Colonic mucosa (tissue), 4 donors: ENCODE results near the gene TOR4A. TPM values are rescaled to one million over a fixed set of nuclear protein-coding genes. Genes with fewer than 3 reads are reported as not detected.

Source experiments
- DNase-seq: peaks from one replicate; pipeline ENCODE4 v3.0.0-alpha.2; 2020
- H3K27ac ChIP-seq: fragments of 200-600 bp; one replicate; pipeline ENCODE4 v1.8.0; 2021
- H3K27me3 ChIP-seq: fragments of 200-600 bp; one replicate; pipeline ENCODE4 v1.8.0; 2021
- H3K36me3 ChIP-seq: fragments of 200-600 bp; one replicate; pipeline ENCODE4 v1.8.0; 2021
- H3K4me1 ChIP-seq: fragments of 200-600 bp; one replicate; pipeline ENCODE4 v1.8.0; 2021; ENCODE audit warnings: mild to moderate bottlenecking
- H3K4me3 ChIP-seq: fragments of 200-600 bp; one replicate; pipeline ENCODE4 v1.8.0; 2021
- H3K9ac ChIP-seq, 2 donors: one replicate each; pipeline ENCODE4 v1.7.0; 2013; ENCODE audit warnings: control low read depth in 2 of 2, low read depth in 2 of 2, low read length in 2 of 2
- H3K9me3 ChIP-seq: fragments of 200-600 bp; one replicate; pipeline ENCODE4 v1.8.0; 2021
- intact Hi-C: fragments of 100-400 bp; cut with DNase I; formaldehyde crosslinking; loops from one replicate; pipeline ENCODE4 v1.14.1; 2022
- total RNA-seq, 2 donors: library from RNA; stranded (reverse); fragmentation: NEBNext Ultra II Directional in 1 of 2; extraction: Animal tissue kit (Norgen Biotek cat#: 25700) in 1 of 2; gene quantifications; one replicate each; pipeline ENCODE4 v1.2.1, GENCODE V29; 2021
- TF ChIP-seq, protein P1 (sequence below): fragments of 200-600 bp; IDR thresholded peaks from one replicate; pipeline ENCODE4 v1.8.0; 2022; ENCODE audit warnings: antibody characterized with exemption, mild to moderate bottlenecking
- donor health status: healthy.
- donor health status: DM: no; HTN: no; CAD: no.
- donor health status: DM: no; HTN: no; CAD: no.

TOR4A gene
- total RNA-seq, 2 donors from 2014 or later, result 57.1 to 63.9 TPM

DNA sequence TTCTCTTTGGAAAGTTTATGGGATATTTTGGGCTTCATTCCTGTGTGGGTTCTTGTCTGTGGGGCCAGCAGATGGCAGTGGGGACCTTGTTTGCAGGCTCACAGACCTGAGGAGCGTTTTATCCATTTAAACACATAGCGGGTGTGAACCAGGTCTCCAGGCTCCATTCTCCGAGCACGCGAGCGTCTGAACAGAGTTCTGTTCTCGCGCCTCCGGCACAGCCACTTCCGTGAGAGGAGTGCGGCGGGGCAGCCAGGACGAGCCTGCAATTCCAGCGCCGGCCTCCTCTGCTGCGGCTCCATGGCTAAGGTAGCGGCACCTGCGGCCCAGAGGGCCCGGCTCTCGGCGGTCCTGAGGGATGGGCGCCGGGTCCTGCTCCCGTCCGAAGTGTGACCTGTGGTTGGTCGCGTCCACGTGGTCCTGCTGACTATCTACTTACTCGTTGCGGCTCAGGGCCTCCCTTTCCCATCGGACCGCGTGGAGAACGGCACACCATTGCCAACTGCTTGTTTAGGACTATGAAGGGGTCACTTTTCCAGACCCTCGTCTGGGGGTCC, 17.2 kb downstream of the TOR4A start:
- H3K27me3 ChIP-seq, result peaks cover 14% of the 10 kb centered on the region
- H3K9me3 ChIP-seq, result no peaks in the 10 kb centered on the region
- H3K9ac ChIP-seq, result peak overlapping the region; percentile 69 to 81
- no peaks in the 10 kb centered on the region for H3K4me1 ChIP-seq
- H3K27ac ChIP-seq, result peak overlapping the region; percentile 97
- no peaks in the 10 kb centered on the region for H3K36me3 ChIP-seq
- H3K4me3 ChIP-seq, result peak overlapping the region; percentile 41
- TF ChIP-seq, protein P1, sequence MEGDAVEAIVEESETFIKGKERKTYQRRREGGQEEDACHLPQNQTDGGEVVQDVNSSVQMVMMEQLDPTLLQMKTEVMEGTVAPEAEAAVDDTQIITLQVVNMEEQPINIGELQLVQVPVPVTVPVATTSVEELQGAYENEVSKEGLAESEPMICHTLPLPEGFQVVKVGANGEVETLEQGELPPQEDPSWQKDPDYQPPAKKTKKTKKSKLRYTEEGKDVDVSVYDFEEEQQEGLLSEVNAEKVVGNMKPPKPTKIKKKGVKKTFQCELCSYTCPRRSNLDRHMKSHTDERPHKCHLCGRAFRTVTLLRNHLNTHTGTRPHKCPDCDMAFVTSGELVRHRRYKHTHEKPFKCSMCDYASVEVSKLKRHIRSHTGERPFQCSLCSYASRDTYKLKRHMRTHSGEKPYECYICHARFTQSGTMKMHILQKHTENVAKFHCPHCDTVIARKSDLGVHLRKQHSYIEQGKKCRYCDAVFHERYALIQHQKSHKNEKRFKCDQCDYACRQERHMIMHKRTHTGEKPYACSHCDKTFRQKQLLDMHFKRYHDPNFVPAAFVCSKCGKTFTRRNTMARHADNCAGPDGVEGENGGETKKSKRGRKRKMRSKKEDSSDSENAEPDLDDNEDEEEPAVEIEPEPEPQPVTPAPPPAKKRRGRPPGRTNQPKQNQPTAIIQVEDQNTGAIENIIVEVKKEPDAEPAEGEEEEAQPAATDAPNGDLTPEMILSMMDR, result no peak
- peak; percentile 28 for DNase-seq
- intact Hi-C loops, result no loop called here

DNA sequence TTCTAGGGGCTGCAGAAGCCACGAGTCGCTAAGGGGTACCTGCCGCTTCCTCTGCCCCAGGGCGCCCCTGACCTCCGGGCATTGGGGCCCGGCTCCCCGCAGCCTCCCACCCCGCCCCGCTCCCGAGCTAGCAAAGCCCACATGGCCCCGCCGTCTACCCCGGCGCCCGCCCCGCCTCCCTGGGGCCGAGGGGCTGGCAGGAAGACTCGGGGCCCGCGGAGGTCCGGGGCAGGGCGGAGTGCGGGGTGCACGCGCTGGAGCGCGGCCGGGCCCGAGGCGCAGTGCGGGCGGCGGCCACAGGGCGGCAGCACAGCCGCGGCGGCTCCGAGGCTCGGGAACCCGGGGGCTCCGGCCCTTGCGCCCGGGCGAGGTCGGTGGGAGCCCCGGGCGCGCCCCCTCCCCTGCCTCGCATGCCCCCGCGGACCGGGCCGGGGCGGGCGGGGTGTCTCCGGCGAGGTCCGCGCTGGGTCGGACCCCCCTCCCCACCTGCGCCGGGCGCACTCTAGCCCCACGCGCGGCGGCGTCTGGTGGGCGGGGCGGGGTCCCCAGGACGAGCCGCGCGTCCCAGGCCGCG, 17.8 kb downstream of the TOR4A start:
- H3K9ac ChIP-seq, result peak overlapping the region; percentile 34 to 81
- TF ChIP-seq, protein P1, result no peak
- no peaks in the 10 kb centered on the region for H3K36me3 ChIP-seq
- intact Hi-C loops, result no loop called here
- no peaks in the 10 kb centered on the region for H3K9me3 ChIP-seq
- H3K4me1 ChIP-seq, result no peaks in the 10 kb centered on the region
- peak overlapping the region; percentile 41 for H3K4me3 ChIP-seq
- H3K27me3 ChIP-seq, result peaks cover 14% of the 10 kb centered on the region
- peak; percentile 52 for DNase-seq
- peak overlapping the region; percentile 97 for H3K27ac ChIP-seq

DNA sequence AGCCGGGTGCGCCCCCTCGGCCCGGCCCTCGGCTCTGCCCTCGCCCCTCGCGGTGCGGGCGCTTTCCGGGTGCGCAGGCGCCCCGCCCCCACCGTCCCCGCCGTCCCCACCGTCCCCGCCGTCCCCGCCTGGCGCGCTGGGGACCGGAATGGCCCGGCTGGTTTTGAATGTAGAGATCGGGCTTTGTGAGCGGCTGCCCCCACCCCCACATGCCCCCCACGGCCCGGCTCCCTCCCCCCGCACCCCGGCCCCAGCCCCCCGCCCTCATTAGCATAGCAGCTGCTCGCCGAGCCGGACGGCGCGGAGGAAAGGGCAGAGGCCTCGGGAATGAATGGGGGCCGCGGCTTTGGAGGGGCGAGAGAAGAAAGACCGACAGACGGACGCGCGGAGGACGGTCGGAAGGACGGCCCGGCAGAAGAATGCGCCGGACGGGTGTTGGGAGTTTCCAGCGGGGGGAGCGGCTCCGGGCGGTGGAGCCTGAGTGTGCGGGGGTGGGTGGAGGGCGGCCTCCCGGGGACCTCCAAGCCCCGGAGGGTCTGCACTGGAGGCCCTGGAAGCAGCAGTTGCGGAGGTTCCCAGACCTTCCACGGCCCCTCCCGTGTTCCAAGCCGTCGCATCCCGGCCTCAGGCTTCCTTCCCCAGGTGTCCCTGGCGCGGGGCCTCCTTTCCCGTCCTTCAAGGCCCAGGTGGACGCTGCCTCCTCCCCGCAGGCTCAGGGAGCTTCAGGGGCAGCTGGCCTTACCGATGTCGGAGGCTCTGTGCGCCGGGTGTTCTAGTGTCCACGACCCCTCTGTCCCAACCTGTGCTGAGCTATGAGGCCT, 18.5 kb downstream of the TOR4A start:
- Histone ChIP-seq H3K9me3 (no peaks in the 10 kb centered on the region), H3K27ac (peak overlapping the region; percentile 97), H3K9ac (peak overlapping the region; percentile 81 to 99), H3K27me3 (peaks cover 14% of the 10 kb centered on the region), H3K4me1 (no peaks in the 10 kb centered on the region), H3K36me3 (no peaks in the 10 kb centered on the region), H3K4me3 (peak overlapping the region; percentile 41)
- TF ChIP-seq, protein P1, result no peak
- DNase-seq, result peak; percentile 43
- intact Hi-C loops, result no loop called here

DNA sequence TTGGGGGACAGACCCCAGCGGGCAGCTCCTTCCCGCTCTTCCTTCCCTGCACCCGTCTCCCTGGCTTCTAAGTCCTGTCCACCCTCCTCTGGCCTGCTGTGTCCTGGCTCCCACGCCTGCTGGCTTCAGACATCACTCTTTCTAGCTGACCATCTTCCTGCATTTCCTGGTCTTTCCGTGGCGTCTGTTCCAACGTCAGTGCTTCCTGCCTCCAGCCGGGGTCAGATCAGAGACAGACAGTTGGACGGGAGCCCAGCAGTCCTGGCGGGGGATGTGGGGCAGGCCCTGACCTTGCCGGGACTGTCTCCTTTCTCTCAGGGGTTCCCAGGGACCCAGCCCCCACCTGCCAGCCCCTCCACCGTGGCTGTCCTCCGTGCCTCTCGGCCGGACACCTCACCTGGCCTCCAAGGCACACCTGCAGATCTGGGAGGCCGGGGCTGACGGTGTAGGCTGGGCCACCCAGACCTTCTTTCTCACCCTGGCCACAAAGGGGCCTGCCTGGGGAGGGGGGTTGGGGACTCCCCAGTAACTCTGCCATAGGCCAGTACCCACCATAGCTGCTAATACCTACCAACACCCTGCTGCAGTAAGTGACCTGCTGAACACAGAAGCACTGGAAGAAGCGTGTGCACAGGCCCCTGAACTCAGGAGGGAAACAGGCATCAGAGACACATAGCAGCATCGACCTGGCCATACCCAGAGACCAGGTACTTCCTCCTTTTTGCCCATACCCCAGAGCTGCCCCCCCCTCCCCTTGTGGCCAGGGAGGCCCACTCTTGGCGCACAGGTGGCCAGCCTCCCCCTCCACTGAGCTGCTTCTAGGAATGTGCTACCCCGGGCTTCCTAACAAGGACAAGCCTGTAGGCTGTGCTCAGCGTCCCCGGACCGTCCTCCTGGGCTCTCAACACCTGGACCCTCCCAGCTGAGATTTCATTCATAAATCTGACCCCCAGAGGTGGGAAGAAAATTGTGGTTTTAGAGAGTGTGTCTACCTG, 19.4 kb downstream of the TOR4A start:
- Histone ChIP-seq H3K9ac (peak overlapping the region; percentile 81 to 99), H3K4me3 (peak overlapping the region; percentile 41)

More for the DNA sequence above, 19.4 kb downstream of the TOR4A start:
- H3K27me3 ChIP-seq, result peaks cover 14% of the 10 kb centered on the region
- no peaks in the 10 kb centered on the region for H3K36me3 ChIP-seq
- TF ChIP-seq, protein P1, result no peak
- peak; percentile 85 for DNase-seq
- H3K4me1 ChIP-seq, result no peaks in the 10 kb centered on the region
- H3K9me3 ChIP-seq, result no peaks in the 10 kb centered on the region
- intact Hi-C loops, result no loop called here
- H3K27ac ChIP-seq, result peak overlapping the region; percentile 97
